Testis (tissue), 2 donors: ENCODE results near the gene PAQR8.

Experiments
- POLR2A ChIP-seq: fragments of 450-650 bp; IDR thresholded peaks from one replicate; pipeline ENCODE4 v1.6.1; 2017; ENCODE audit warnings: antibody characterized with exemption, mild to moderate bottlenecking, moderate library complexity
- TF ChIP-seq, protein P1 (sequence below), 3 experiments: fragments of 450-650 bp in 2 of 3; fragments of 200-600 bp in 1 of 3; sonication (generic) in 1 of 3; IDR thresholded peaks; one replicate each; pipeline ENCODE4 v1.5.1; 2016 to 2019; ENCODE audit warnings: antibody characterized with exemption in 3 of 3, mild to moderate bottlenecking in 2 of 3, moderate library complexity in 1 of 3

DNA sequence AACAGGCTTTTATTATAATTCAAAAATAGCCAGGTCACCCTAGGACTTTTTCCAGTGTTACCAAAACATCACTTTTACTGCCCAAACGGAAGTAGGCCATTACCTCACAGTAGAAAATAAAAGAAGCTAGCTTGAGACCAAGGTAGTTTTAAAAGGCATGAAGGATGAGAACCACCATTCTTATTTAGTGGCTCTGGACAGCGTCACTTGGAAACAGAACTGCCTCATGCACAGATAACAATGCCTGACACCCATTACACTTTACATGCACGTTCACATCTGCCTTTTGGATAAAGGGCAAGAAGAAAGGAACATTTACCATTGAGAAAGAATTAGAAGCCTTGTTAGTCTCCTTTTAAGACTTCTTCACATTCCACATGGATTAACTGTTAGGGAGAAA, 1.9 kb upstream of the PAQR8 start:
- TF ChIP-seq, protein P1, sequence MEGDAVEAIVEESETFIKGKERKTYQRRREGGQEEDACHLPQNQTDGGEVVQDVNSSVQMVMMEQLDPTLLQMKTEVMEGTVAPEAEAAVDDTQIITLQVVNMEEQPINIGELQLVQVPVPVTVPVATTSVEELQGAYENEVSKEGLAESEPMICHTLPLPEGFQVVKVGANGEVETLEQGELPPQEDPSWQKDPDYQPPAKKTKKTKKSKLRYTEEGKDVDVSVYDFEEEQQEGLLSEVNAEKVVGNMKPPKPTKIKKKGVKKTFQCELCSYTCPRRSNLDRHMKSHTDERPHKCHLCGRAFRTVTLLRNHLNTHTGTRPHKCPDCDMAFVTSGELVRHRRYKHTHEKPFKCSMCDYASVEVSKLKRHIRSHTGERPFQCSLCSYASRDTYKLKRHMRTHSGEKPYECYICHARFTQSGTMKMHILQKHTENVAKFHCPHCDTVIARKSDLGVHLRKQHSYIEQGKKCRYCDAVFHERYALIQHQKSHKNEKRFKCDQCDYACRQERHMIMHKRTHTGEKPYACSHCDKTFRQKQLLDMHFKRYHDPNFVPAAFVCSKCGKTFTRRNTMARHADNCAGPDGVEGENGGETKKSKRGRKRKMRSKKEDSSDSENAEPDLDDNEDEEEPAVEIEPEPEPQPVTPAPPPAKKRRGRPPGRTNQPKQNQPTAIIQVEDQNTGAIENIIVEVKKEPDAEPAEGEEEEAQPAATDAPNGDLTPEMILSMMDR (IDR thresholded peaks at IDR 0.05): no peak
- TF ChIP-seq POLR2A: no peak
